Muscle layer of duodenum (tissue), 2 donors: Measurements from ENCODE around the gene FAM83D.

Experiments
- H3K27ac ChIP-seq: one replicate; pipeline ENCODE4 v1.7.0; 2013; ENCODE audit warnings: mild to moderate bottlenecking, low read length
- H3K27me3 ChIP-seq: one replicate; pipeline ENCODE4 v1.7.0; 2013; ENCODE audit warnings: low read depth, mild to moderate bottlenecking, control low read depth, low read length
- H3K36me3 ChIP-seq, 2 donors: one replicate each; pipeline ENCODE4 v1.7.0; 2013; ENCODE audit warnings: low read length in 2 of 2, control low read depth in 1 of 2, mild to moderate bottlenecking in 1 of 2; ENCODE audit not compliant: insufficient read depth in 2 of 2, control insufficient read depth in 1 of 2
- H3K4me1 ChIP-seq, 2 donors: one replicate each; pipeline ENCODE4 v1.7.0; 2013; ENCODE audit warnings: low read length in 2 of 2, mild to moderate bottlenecking in 2 of 2, control low read depth in 1 of 2, moderate library complexity in 1 of 2; ENCODE audit not compliant: insufficient read depth in 2 of 2, control insufficient read depth in 1 of 2
- H3K4me3 ChIP-seq, 2 donors: one replicate each; pipeline ENCODE4 v1.7.0; 2013; ENCODE audit warnings: low read length in 2 of 2, low read depth in 1 of 2, mild to moderate bottlenecking in 1 of 2
- H3K9me3 ChIP-seq, 2 donors: one replicate each; pipeline ENCODE4 v1.7.0; 2013; ENCODE audit warnings: low read length in 2 of 2, control low read depth in 1 of 2, mild to moderate bottlenecking in 1 of 2; ENCODE audit not compliant: control insufficient read depth in 1 of 2
- donor health status: healthy.

The FAM83D gene

DNA sequence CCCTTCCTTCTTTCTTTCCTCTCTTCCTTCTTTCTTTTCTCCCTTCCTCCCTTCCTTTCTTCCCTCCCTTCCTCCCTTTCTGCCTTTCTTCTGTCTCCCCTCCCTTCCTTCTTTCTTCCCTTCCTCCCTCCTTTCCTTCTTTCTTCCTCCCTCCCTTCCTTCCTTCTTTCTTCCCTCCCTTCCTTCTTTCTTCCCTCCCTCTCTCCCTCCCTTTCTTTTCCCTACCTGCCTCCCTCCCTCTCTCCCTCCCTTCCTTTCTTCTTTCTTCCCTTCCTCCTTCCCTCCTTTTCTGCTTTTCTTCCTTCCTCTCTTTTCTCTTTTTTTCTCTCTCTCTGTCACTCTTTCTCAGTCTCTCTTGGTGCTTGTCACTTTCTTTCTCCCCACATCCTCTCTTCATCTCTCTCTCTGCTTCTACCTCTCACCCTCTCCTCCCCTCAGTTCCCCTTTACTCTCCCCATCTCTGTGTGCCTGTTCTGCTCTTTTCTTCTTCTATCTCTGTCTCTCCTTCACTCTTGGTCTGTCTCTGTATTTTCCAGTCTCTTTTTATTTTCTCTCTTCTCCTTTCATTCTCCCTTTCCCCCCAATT is 30.1 kb upstream of the FAM83D start:
- Histone ChIP-seq H3K36me3 (no peaks in the 10 kb centered on the region), H3K27me3 (no peaks in the 10 kb centered on the region), H3K27ac (no peak overlapping the region), H3K4me3 (no peak overlapping the region), H3K9me3 (no peaks in the 10 kb centered on the region), H3K4me1 (peaks cover 0 to 8% of the 10 kb centered on the region in 2 donors)

DNA sequence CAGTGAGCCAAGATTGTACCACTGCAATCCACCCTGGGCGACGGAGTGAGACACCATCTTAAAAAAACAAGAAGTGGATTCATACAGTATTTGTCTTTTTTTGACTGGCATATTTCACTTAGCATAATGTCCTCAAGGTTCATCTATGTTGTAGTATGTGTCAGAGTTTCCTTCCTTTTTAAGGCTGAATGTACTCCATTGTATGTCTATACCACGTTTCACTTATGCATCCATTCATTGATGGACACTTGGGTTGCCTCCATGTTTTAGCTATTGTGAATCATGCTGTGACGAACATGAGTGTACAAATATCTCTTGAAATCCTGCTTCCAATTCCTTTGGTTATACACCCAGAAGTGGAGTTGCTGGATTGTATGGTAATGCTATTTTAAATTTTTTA is 28.9 kb upstream of the FAM83D start:
- Histone ChIP-seq H3K36me3 (no peaks in the 10 kb centered on the region), H3K27me3 (no peaks in the 10 kb centered on the region), H3K9me3 (no peaks in the 10 kb centered on the region), H3K4me1 (peaks cover 0 to 8% of the 10 kb centered on the region in 2 donors), H3K27ac (no peak overlapping the region), H3K4me3 (no peak overlapping the region)

DNA sequence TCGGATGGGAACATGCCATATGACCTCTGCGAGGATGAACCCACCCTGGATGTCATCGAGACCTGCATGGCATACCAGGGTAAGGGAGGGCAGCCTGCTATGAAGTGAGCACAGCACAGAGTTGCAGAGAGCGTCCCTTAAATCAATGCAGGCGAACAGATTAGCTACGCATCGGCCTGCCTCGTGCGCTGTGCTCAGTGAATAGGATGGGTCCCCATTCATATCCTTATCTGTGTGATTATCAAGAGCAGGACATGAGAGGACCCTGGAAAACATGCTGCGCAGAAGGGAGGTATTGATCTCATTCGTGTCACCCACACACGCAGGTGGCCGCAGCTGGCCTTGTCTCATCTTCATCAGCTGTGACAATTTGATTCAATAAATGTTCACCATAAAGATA is 25.6 kb upstream of the FAM83D start:
- no peaks in the 10 kb centered on the region for H3K27me3 ChIP-seq
- no peaks in the 10 kb centered on the region for H3K4me1 ChIP-seq
- H3K27ac ChIP-seq: no peak overlapping the region
- H3K4me3 ChIP-seq: no peak overlapping the region
- peaks cover 0 to 6% of the 10 kb centered on the region in 2 donors for H3K9me3 ChIP-seq
- H3K36me3 ChIP-seq: no peaks in the 10 kb centered on the region

DNA sequence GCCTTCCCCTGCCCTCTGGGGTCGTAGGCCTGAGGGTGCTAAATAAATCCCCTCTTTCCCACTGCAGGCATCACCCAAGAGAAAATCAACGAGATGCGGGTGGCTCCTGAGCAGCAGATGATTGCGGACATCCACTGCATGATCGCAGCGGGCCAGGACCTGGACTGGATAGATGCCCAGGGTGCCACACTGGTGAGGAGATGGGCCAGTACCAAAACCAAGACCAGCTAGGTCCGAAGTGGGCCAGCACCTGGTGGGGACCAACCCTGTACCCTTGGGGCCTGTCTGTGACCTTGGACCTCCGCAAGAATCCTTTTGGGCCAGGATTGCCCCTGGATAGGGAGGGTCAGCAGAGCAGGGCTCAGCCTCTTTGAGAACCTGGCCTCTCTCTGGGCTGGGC is 23.6 kb upstream of the FAM83D start:
- Histone ChIP-seq H3K4me3 (no peak overlapping the region), H3K36me3 (no peaks in the 10 kb centered on the region), H3K27me3 (no peaks in the 10 kb centered on the region), H3K4me1 (no peaks in the 10 kb centered on the region), H3K9me3 (peaks cover 0 to 8% of the 10 kb centered on the region in 2 donors), H3K27ac (no peak overlapping the region)

DNA sequence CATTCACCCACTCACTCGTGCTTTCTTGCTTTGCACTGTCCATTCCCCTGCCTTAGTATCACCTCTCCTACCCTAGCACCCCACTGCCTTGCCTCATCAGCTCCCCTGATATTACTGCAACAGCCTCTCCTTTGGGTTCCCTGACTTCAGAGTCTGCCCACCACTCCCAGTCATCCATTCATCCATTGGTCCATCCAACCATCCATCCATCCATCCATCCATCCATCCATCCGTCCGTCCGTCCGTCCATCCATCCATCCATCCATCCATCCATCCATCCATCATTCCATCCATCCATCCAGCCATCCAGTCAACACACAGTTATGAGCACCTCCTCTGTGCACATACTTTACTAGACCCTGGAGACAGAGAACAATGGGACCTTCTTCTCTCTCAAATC is 22.9 kb upstream of the FAM83D start:
- no peaks in the 10 kb centered on the region for H3K36me3 ChIP-seq

DNA sequence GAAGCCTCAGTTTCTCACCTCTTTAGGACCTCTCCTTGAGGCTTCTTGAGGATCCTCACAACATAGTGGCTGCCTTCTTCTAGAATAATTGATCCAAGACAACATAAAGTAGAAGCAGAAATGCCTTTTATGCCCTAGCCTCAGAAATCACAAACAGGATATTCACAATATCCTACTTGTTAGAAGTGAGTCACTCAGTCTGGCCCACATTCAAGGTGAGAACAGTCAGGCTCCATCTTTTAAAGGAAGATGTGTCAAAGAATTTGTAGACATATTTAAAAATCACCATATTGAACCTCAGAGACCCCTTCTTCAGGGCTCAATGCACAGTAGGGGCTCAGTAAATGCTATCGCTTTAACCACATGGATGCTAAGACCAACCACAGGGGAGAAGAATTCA is 20.8 kb upstream of the FAM83D start:
- H3K36me3 ChIP-seq: no peaks in the 10 kb centered on the region
- no peaks in the 10 kb centered on the region for H3K27me3 ChIP-seq
- no peak overlapping the region for H3K4me3 ChIP-seq
- H3K4me1 ChIP-seq: no peaks in the 10 kb centered on the region
- no peak overlapping the region for H3K27ac ChIP-seq
- peaks cover 0 to 8% of the 10 kb centered on the region in 2 donors for H3K9me3 ChIP-seq

More for the DNA sequence above, 22.9 kb upstream of the FAM83D start:
- no peak overlapping the region for H3K27ac ChIP-seq
- H3K9me3 ChIP-seq: peaks cover 0 to 8% of the 10 kb centered on the region in 2 donors
- no peak overlapping the region for H3K4me3 ChIP-seq
- no peaks in the 10 kb centered on the region for H3K4me1 ChIP-seq
- no peaks in the 10 kb centered on the region for H3K27me3 ChIP-seq

DNA sequence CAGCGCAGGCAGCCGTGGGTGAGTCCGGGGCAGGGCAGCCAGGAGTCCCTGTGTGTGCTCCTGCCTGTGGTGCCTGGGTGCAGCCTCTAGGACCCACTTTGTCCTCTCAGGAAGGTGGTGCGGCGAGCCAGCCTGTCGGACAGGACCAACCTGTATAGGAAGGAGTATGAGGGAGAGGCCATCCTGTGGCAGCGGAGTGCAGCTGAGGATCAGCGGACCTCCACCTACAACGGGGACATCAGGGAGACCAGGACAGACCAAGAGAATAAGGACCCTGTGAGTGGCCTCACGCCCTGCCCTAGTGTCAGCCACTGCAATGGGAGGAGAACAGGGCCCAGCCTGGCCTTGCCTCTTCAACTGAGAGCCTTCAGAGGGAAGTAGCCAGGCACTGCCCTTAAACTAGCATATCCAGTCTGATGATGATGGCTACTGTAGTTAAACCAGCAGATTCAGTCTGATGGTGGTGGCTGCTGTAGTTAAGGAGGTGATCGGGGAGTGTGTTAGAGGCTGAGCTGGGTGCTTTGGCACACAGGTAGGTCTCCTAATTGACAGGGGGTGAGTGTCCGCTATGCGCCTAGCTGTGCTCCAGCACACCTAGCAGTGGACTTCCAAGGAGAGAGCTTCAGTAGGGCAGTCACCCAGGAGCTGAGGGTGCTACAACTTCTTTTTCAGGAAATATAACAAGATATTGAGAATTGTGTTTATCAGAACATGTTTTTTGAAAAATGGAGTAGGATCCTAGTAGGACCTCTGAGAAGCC is 18.1 kb upstream of the FAM83D start:
- Histone ChIP-seq H3K4me3 (no peak overlapping the region), H3K9me3 (peaks cover 0 to 8% of the 10 kb centered on the region in 2 donors), H3K27me3 (no peaks in the 10 kb centered on the region), H3K36me3 (no peaks in the 10 kb centered on the region), H3K27ac (no peak overlapping the region), H3K4me1 (no peaks in the 10 kb centered on the region)

DNA sequence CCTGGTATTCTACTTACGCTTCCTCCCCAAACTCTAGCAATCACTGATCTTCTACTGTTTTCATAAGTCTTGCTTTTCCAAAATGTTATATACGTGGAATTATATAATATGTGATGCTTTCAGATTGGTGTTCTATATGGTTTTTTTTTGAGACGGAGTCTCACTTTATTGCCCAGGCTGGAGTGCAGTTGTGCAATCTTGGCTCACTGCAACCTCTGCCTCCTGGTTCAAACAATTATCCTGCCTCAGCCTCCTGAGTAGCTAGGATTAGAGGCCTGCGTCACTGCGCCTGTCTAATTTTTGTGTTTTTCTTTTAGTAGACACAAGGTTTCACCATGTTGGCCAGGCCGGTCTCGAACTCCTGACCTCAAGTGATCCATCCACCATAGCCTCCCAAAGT is 10.9 kb upstream of the FAM83D start:
- Histone ChIP-seq H3K4me3 (no peak overlapping the region), H3K4me1 (no peaks in the 10 kb centered on the region), H3K9me3 (no peaks in the 10 kb centered on the region), H3K27me3 (no peaks in the 10 kb centered on the region), H3K36me3 (no peaks in the 10 kb centered on the region), H3K27ac (no peak overlapping the region)

DNA sequence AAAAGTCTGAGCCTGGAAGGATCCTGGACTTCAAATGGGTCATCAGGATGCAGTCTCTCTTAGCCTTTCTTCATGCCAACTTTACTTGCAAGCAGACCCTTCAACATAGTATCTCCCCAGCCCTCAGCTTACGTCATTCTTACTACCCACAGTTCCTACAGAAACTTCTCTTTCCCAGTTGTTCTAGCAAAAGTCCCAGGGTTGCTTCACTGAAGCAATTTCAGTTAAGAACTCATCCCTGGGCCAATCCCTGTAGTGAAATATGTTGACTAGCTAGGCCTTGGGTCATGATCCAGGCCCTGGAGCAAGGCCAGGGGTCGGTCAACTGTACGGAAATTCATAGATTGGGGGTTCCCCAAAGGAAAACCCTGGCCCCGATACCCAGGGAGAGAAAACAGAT is 8.6 kb upstream of the FAM83D start:
- Histone ChIP-seq H3K27ac (no peak overlapping the region), H3K4me3 (no peak overlapping the region), H3K4me1 (no peaks in the 10 kb centered on the region), H3K9me3 (no peaks in the 10 kb centered on the region), H3K36me3 (no peaks in the 10 kb centered on the region), H3K27me3 (no peaks in the 10 kb centered on the region)

DNA sequence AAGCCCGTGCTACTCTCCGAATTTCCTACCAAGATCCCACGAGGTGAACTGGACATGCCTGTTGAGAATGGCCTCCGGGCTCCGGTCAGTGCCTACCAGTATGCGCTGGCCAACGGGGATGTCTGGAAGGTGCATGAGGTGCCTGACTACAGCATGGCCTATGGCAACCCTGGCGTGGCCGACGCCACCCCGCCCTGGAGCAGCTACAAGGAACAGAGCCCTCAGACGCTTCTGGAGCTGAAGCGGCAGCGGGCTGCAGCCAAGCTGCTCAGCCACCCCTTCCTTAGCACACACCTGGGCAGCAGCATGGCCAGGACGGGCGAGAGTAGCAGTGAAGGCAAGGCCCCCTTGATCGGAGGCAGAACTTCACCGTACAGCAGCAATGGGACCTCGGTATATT is 8.0 kb upstream of the FAM83D start:
- no peaks in the 10 kb centered on the region for H3K27me3 ChIP-seq

DNA sequence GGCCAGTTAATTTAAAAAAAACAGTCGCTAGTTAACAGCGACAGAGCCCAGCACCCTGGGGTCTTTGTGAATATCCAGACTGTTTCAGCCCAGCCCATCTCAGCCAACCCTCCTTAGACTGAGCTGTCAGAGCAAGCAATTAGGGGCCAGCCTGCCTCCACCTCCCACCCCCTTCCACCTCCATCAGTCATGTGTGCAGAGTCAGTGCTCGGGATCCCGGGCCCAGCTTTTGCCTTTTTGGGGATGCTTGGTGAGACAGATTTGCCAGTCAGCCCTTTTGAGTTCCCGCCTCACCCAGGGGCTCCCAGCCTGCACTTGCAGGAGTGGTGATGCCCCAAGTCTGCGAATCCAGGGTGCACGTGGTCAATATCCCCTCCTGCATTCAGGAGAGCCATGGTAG is 6.5 kb upstream of the FAM83D start:
- no peaks in the 10 kb centered on the region for H3K9me3 ChIP-seq
- no peak overlapping the region for H3K27ac ChIP-seq
- no peak overlapping the region for H3K4me3 ChIP-seq
- H3K36me3 ChIP-seq: no peaks in the 10 kb centered on the region
- no peaks in the 10 kb centered on the region for H3K4me1 ChIP-seq
- H3K27me3 ChIP-seq: no peaks in the 10 kb centered on the region

More for the DNA sequence above, 8.0 kb upstream of the FAM83D start:
- no peak overlapping the region for H3K27ac ChIP-seq
- no peak overlapping the region for H3K4me3 ChIP-seq
- H3K9me3 ChIP-seq: no peaks in the 10 kb centered on the region
- H3K36me3 ChIP-seq: no peaks in the 10 kb centered on the region
- H3K4me1 ChIP-seq: no peaks in the 10 kb centered on the region

DNA sequence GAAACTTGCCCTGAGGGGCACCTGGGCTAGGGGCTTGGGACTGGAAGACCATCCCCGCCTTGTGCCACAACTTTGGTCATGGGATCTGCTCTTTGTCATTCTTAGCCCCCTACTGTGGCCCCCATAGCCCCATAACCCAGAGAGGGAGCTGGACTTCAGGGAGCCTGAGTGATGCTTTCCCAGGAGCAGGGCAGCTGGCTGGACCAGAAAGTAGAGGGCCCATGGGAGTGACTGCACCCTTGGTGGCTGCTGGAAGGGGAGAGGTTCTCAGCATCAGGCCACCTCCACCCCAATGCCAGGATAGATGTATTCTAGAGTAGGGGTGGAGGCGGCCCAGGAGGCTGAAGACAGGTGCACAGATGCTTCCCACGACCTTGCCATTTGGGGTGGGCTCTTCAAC is 5.8 kb upstream of the FAM83D start:
- Histone ChIP-seq H3K9me3 (no peaks in the 10 kb centered on the region), H3K4me1 (no peaks in the 10 kb centered on the region), H3K27ac (no peak overlapping the region), H3K27me3 (no peaks in the 10 kb centered on the region), H3K36me3 (no peaks in the 10 kb centered on the region), H3K4me3 (no peak overlapping the region)
